Activated naive CD8-positive, alpha-beta T cell (primary cell): ENCODE data around the gene TLX2.

Source experiments
- H3K27ac Mint-ChIP-seq: one replicate; pipeline ENCODE4 v1.8.0; 2021; ENCODE audit warnings: mixed read lengths
- H3K27me3 Mint-ChIP-seq: one replicate; pipeline ENCODE4 v1.8.0; 2021; ENCODE audit warnings: mixed read lengths
- H3K36me3 Mint-ChIP-seq: one replicate; pipeline ENCODE4 v1.8.0; 2021; ENCODE audit warnings: mixed read lengths
- H3K4me1 Mint-ChIP-seq: one replicate; pipeline ENCODE4 v1.8.0; 2021; ENCODE audit warnings: low read depth, mixed read lengths
- H3K4me3 Mint-ChIP-seq: one replicate; pipeline ENCODE4 v1.8.0; 2021; ENCODE audit warnings: mild to moderate bottlenecking, mixed read lengths
- H3K9me3 Mint-ChIP-seq: one replicate; pipeline ENCODE4 v1.8.0; 2021; ENCODE audit warnings: low read depth, mixed read lengths

Gene TLX2

GRCh38 chr2:74502147-74502719, 12.0 kb upstream of the TLX2 start:
- Mint-ChIP-seq H3K36me3 (peaks cover 18% of the 10 kb centered on the region), H3K27ac (no peak overlapping the region), H3K4me1 (peaks cover 52% of the 10 kb centered on the region), H3K27me3 (peaks cover 26% of the 10 kb centered on the region), H3K9me3 (no peaks in the 10 kb centered on the region), H3K4me3 (peak overlapping the region; percentile 71)

- peaks cover 18% of the 10 kb centered on the region for H3K36me3 Mint-ChIP-seq
- H3K4me3 Mint-ChIP-seq, result peak overlapping the region; percentile 71
- H3K27me3 Mint-ChIP-seq, result peaks cover 26% of the 10 kb centered on the region
- H3K27ac Mint-ChIP-seq, result no peak overlapping the region
- H3K4me1 Mint-ChIP-seq, result peaks cover 56% of the 10 kb centered on the region
- no peaks in the 10 kb centered on the region for H3K9me3 Mint-ChIP-seq
Observed at GRCh38 chr2:74502720-74503505, 11.3 kb upstream of the TLX2 start.

GRCh38 chr2:74503506-74504475, 10.5 kb upstream of the TLX2 start:
- Mint-ChIP-seq H3K9me3 (no peaks in the 10 kb centered on the region), H3K27me3 (peaks cover 26% of the 10 kb centered on the region), H3K27ac (no peak overlapping the region), H3K4me3 (peak overlapping the region; percentile 71), H3K36me3 (peaks cover 18% of the 10 kb centered on the region), H3K4me1 (peaks cover 58% of the 10 kb centered on the region)

GRCh38 chr2:74504591-74504990, 9.7 kb upstream of the TLX2 start:
- Mint-ChIP-seq H3K27me3 (peaks cover 22% of the 10 kb centered on the region), H3K9me3 (no peaks in the 10 kb centered on the region), H3K4me1 (peaks cover 54% of the 10 kb centered on the region), H3K36me3 (peaks cover 18% of the 10 kb centered on the region), H3K27ac (no peak overlapping the region), H3K4me3 (peak overlapping the region; percentile 70)

- H3K4me3 Mint-ChIP-seq, result peak overlapping the region; percentile 27
- peaks cover 54% of the 10 kb centered on the region for H3K4me1 Mint-ChIP-seq
- peaks cover 18% of the 10 kb centered on the region for H3K36me3 Mint-ChIP-seq
- no peak overlapping the region for H3K27ac Mint-ChIP-seq
- no peaks in the 10 kb centered on the region for H3K9me3 Mint-ChIP-seq
- peaks cover 25% of the 10 kb centered on the region for H3K27me3 Mint-ChIP-seq
Observed at GRCh38 chr2:74505448-74506246, 8.6 kb upstream of the TLX2 start.

GRCh38 chr2:74507145-74507925, 6.9 kb upstream of the TLX2 start, which contains the start of gene PCGF1:
Gene PCGF1, minus strand, starts transcription at chr2:74507695. Its CDS starts 27 bp downstream, at chr2:74507668.
- H3K36me3 Mint-ChIP-seq, result peaks cover 16% of the 10 kb centered on the region
- H3K4me1 Mint-ChIP-seq, result peaks cover 47% of the 10 kb centered on the region
- peak within 1 kb of the TSS; percentile 100 for H3K27ac Mint-ChIP-seq
- H3K4me3 Mint-ChIP-seq, result peak within 1 kb of the TSS; percentile 100
- peaks cover 23% of the 10 kb centered on the region for H3K27me3 Mint-ChIP-seq
- H3K9me3 Mint-ChIP-seq, result no peaks in the 10 kb centered on the region

GRCh38 chr2:74507926-74508520, 6.2 kb upstream of the TLX2 start:
- Mint-ChIP-seq H3K4me3 (peak overlapping the region; percentile 100), H3K36me3 (peaks cover 16% of the 10 kb centered on the region), H3K4me1 (peaks cover 43% of the 10 kb centered on the region), H3K27ac (peak overlapping the region; percentile 100), H3K9me3 (no peaks in the 10 kb centered on the region), H3K27me3 (peaks cover 26% of the 10 kb centered on the region)

GRCh38 chr2:74510272-74510671, 4.0 kb upstream of the TLX2 start:
- Mint-ChIP-seq H3K4me1 (peaks cover 32% of the 10 kb centered on the region), H3K9me3 (no peaks in the 10 kb centered on the region), H3K27me3 (peaks cover 23% of the 10 kb centered on the region), H3K36me3 (peaks cover 5% of the 10 kb centered on the region), H3K4me3 (no peak overlapping the region), H3K27ac (no peak overlapping the region)

- no peak overlapping the region for H3K27ac Mint-ChIP-seq
- H3K4me3 Mint-ChIP-seq, result no peak overlapping the region
- peaks cover 22% of the 10 kb centered on the region for H3K27me3 Mint-ChIP-seq
- peaks cover 5% of the 10 kb centered on the region for H3K36me3 Mint-ChIP-seq
- peaks cover 32% of the 10 kb centered on the region for H3K4me1 Mint-ChIP-seq
- no peaks in the 10 kb centered on the region for H3K9me3 Mint-ChIP-seq
Observed at GRCh38 chr2:74511104-74511989, 2.9 kb upstream of the TLX2 start.

GRCh38 chr2:74512744-74513604, 1.3 kb upstream of the TLX2 start:
- H3K4me3 Mint-ChIP-seq, result peak overlapping the region; percentile 35
- no peaks in the 10 kb centered on the region for H3K36me3 Mint-ChIP-seq
- peaks cover 33% of the 10 kb centered on the region for H3K27me3 Mint-ChIP-seq
- no peak overlapping the region for H3K27ac Mint-ChIP-seq
- H3K4me1 Mint-ChIP-seq, result peaks cover 24% of the 10 kb centered on the region
- no peaks in the 10 kb centered on the region for H3K9me3 Mint-ChIP-seq

- no peak overlapping the region for H3K27ac Mint-ChIP-seq
- H3K9me3 Mint-ChIP-seq, result no peaks in the 10 kb centered on the region
- no peaks in the 10 kb centered on the region for H3K36me3 Mint-ChIP-seq
- peaks cover 16% of the 10 kb centered on the region for H3K4me1 Mint-ChIP-seq
- H3K27me3 Mint-ChIP-seq, result peaks cover 40% of the 10 kb centered on the region
- H3K4me3 Mint-ChIP-seq, result peak overlapping the region; percentile 35
Observed at GRCh38 chr2:74513605-74514367, 464 bp upstream of the TLX2 start.
